IMR-90 (cell line): Measurements from ENCODE around the gene IL22. TPM values are rescaled to one million over a fixed set of nuclear protein-coding genes. Genes with fewer than 3 reads are reported as not detected.

Source experiments
- ATAC-seq: fragments of 200-7000 bp; cut with Tn5 transposase; 2 replicates; pipeline ENCODE4 v1.9.1; 2020; ENCODE audit warnings: low read depth, mild to moderate bottlenecking, moderate library complexity
- BruUV-seq: library from RNA; stranded (reverse); fragments of 400-500 nt; replicated peaks from 2 replicates; lab custom pipeline; 2021; lab: Mats Ljungman, UMichigan
- CTCF ChIA-PET: fragments of 300-600 bp; formaldehyde crosslinking; extraction: SDS; loops from one replicate; lab custom pipeline; 2021; ENCODE audit warnings: antibody characterized with exemption; lab: Yijun Ruan, JAX
- POLR2A ChIA-PET: fragments of 300-600 bp; sonication (Branson Sonifier 250); formaldehyde crosslinking; loops from one replicate; lab custom pipeline; 2022; ENCODE audit warnings: antibody characterized with exemption; ENCODE audit not compliant: unreplicated experiment; lab: Charles Lee
- DNase-seq: peaks from one replicate; pipeline ENCODE4 v3.0.0; 2013
- H2AFZ ChIP-seq: replicated peaks from 2 replicates; pipeline ENCODE3; 2013; ENCODE audit warnings: low read length, mild to moderate bottlenecking; ENCODE audit not compliant: poor library complexity
- H2AK5ac ChIP-seq: 2 replicates; pipeline ENCODE4 v1.6.1; 2013; ENCODE audit warnings: low read depth, low read length, inconsistent platforms
- H2AK9ac ChIP-seq: replicated peaks from 2 replicates; pipeline ENCODE3; 2013; ENCODE audit warnings: mild to moderate bottlenecking, low read depth, low read length, moderate library complexity; ENCODE audit not compliant: poor library complexity
- H2BK120ac ChIP-seq: 2 replicates; pipeline ENCODE4 v1.6.1; 2013; ENCODE audit warnings: low read depth, low read length, inconsistent platforms
- H2BK15ac ChIP-seq: 3 replicates; pipeline ENCODE4 v1.6.1; 2013; ENCODE audit warnings: low read depth, low read length, inconsistent platforms
- H2BK20ac ChIP-seq: 2 replicates; pipeline ENCODE4 v1.6.1; 2013; ENCODE audit warnings: low read depth, mild to moderate bottlenecking, inconsistent platforms, low read length, moderate library complexity
- H2BK5ac ChIP-seq: 2 replicates; pipeline ENCODE4 v1.6.1; 2013; ENCODE audit warnings: mild to moderate bottlenecking, low read depth, low read length, inconsistent platforms; ENCODE audit not compliant: poor library complexity, severe bottlenecking
- H3K14ac ChIP-seq: replicated peaks from 2 replicates; pipeline ENCODE4 v1.6.1; 2013; ENCODE audit warnings: low read depth, low read length, inconsistent platforms
- H3K18ac ChIP-seq: 2 replicates; pipeline ENCODE4 v1.6.1; 2013; ENCODE audit warnings: low read depth, low read length, control low read depth
- H3K23ac ChIP-seq: 2 replicates; pipeline ENCODE4 v1.6.1; 2013; ENCODE audit warnings: low read depth, low read length, inconsistent platforms
- H3K27ac ChIP-seq: 2 replicates; pipeline ENCODE4 v1.5.1; 2013; ENCODE audit warnings: mild to moderate bottlenecking, control low read depth, low read length; ENCODE audit not compliant: insufficient read depth
- H3K27me3 ChIP-seq: 2 replicates; pipeline ENCODE4 v1.6.1; 2013; ENCODE audit warnings: low read length; ENCODE audit not compliant: control insufficient read depth, insufficient read depth
- H3K36me3 ChIP-seq: 2 replicates; pipeline ENCODE4 v1.6.1; 2013; ENCODE audit warnings: low read length, mixed read lengths; ENCODE audit not compliant: control insufficient read depth, insufficient read depth
- H3K4ac ChIP-seq: 2 replicates; pipeline ENCODE4 v1.6.1; 2013; ENCODE audit warnings: low read depth, low read length, inconsistent platforms
- H3K4me1 ChIP-seq: 2 replicates; pipeline ENCODE4 v1.6.1; 2013; ENCODE audit warnings: low read length, mixed read lengths; ENCODE audit not compliant: control insufficient read depth, insufficient read depth
- H3K4me2 ChIP-seq: 2 replicates; pipeline ENCODE4 v1.6.1; 2013; ENCODE audit warnings: low read depth, mild to moderate bottlenecking, control low read depth, low read length, moderate library complexity
- H3K4me3 ChIP-seq: 2 replicates; pipeline ENCODE4 v1.5.1; 2013; ENCODE audit warnings: low read depth, mild to moderate bottlenecking, control low read depth, low read length, moderate library complexity; ENCODE audit not compliant: insufficient read depth
- H3K56ac ChIP-seq: 2 replicates; pipeline ENCODE4 v1.6.1; 2013; ENCODE audit warnings: low read length, inconsistent platforms; ENCODE audit not compliant: insufficient read depth; ENCODE audit errors: extremely low read depth
- H3K79me1 ChIP-seq, 2 experiments: 2 replicates each; pipeline ENCODE4 v1.6.1; 2013; ENCODE audit warnings: low read length in 2 of 2, inconsistent platforms in 1 of 2, low read depth in 1 of 2
- H3K9ac ChIP-seq: 2 replicates; pipeline ENCODE4 v1.6.1; 2013; ENCODE audit warnings: low read depth, low read length, control low read depth
- H3K9me1 ChIP-seq: 2 replicates; pipeline ENCODE4 v1.6.1; 2013; ENCODE audit warnings: low read length, inconsistent platforms; ENCODE audit not compliant: insufficient read depth
- H3K9me3 ChIP-seq: 2 replicates; pipeline ENCODE4 v1.6.1; 2013; ENCODE audit warnings: low read length; ENCODE audit not compliant: control insufficient read depth, insufficient read depth
- H4K20me1 ChIP-seq: 2 replicates; pipeline ENCODE4 v1.6.1; 2013; ENCODE audit warnings: low read length, inconsistent platforms; ENCODE audit not compliant: insufficient read depth
- H4K5ac ChIP-seq: 2 replicates; pipeline ENCODE4 v1.6.1; 2013; ENCODE audit warnings: mild to moderate bottlenecking, low read depth, low read length, control low read depth
- H4K8ac ChIP-seq, 2 experiments: 2 replicates each; pipeline ENCODE4 v1.6.1; 2013; ENCODE audit warnings: low read depth in 2 of 2, low read length in 2 of 2, control low read depth in 1 of 2, inconsistent platforms in 1 of 2
- H4K91ac ChIP-seq: 2 replicates; pipeline ENCODE4 v1.6.1; 2013; ENCODE audit warnings: low read depth, low read length, inconsistent platforms; ENCODE audit not compliant: insufficient read depth
- CEBPB ChIP-seq: IDR thresholded peaks from 2 replicates; pipeline ENCODE4 v1.6.1; 2012; ENCODE audit warnings: low read depth, low read length, improper control_type of control experiment
- MAZ ChIP-seq: IDR thresholded peaks from 2 replicates; pipeline ENCODE4 v1.6.1; 2012; ENCODE audit warnings: low read depth, mild to moderate bottlenecking, low read length, improper control_type of control experiment, moderate library complexity, borderline replicate concordance
- NFE2L2 ChIP-seq: fragments of 150-350 bp; IDR thresholded peaks from 2 replicates; pipeline ENCODE4 v1.6.1; 2016; ENCODE audit warnings: low read depth, mild to moderate bottlenecking, low read length
- WGBS, 2 experiments: methylation state at CpG; one replicate each; pipeline versions ENCODE4 v1.1.5 to v1.1.7; 2013; ENCODE audit warnings: missing lambda C conversion rate in 2 of 2; ENCODE audit not compliant: insufficient read length in 1 of 2; ENCODE audit errors: extremely low coverage in 2 of 2; 5-methylcytosine and 5-hydroxymethylcytosine counted together
- dilution Hi-C: fragments of 300-500 bp; cut with HindIII; formaldehyde crosslinking; loops from one replicate; pipeline ENCODE4 v1.14.3; 2018; ENCODE audit warnings: low sequenced_read_pairs; ENCODE audit not compliant: unreplicated experiment
- in situ Hi-C: fragments of 300-500 bp; cut with MboI; formaldehyde crosslinking; loops from 3 replicates; pipeline ENCODE4 v1.14.3; 2019; ENCODE audit warnings: low sequenced_read_pairs, inconsistent platforms, mixed read lengths
- intact Hi-C: fragments of 100-400 bp; cut with micrococcal nuclease; formaldehyde crosslinking; loops from 2 replicates; pipeline ENCODE4 v1.10.0; 2022
- polyA plus RNA-seq, 3 experiments: library from polyadenylated mRNA; depleted of rRNA; stranded (reverse); fragments of >200 nt; gene quantifications; 2 replicates each; pipeline ENCODE4 v1.2.3, GENCODE V29; 2012; ENCODE audit warnings: low replicate concordance in 1 of 3
- total RNA-seq: library from RNA; depleted of rRNA; stranded (reverse); fragments of >200 nt; gene quantifications from 2 replicates; pipeline ENCODE4 v1.2.3, GENCODE V29; 2012

IL22 gene
- total and polyA plus RNA-seq, 2 of the 4 experiments (the other 2 are of a cell fraction) = not detected

DNA sequence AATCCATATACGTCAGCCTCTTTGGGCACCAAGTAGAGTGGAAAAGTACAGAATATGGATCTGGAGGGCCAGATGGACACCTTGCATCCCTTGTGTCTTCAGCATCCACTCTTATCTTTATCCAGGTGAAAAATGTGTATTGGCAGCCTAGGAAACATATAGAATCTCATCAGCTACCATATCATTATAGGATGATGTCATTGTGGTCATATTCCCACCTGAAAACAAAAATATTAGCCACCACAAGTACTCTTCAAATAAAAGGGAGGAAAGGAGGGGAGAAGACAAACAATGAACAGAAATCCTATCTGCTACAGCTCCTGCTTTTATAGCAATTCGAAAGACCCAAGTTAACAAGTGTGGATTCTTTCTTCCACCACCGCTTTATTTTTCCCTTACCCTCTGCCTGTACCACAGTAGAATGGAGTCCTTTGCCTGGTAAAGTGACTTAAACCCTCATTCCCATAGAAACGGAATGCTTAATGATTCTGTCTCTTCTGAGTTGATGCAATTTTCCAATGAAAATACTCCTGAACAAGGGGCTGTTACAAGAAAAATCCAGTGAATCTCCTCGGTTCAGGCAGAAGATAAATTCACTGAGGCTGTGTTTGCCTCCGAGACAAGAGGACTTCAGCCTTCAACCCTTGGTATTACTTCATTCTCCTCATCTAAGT, 14.0 kb downstream of the IL22 start:
- no peak for TF ChIP-seq CEBPB
- no peak for TF ChIP-seq NFE2L2
- no peak for TF ChIP-seq MAZ
- Histone ChIP-seq H2BK20ac (no peak overlapping the region), H2AK9ac (no peak overlapping the region), H3K18ac (peak overlapping the region; percentile 15; the same call in 1 of the 2 replicates), H3K14ac (no peak overlapping the region), H4K20me1 (no peaks in the 10 kb centered on the region), H3K4me3 (no peak overlapping the region), H3K27ac (no peak overlapping the region), H2AK5ac (no peak overlapping the region), H3K9ac (no peak overlapping the region), H3K9me3 (no peaks in the 10 kb centered on the region), H3K4ac (no peak overlapping the region), H3K4me1 (peaks cover 8% of the 10 kb centered on the region), H3K9me1 (0 out of 2 replicates have a peak, but pooled peaks cover 5% of the 10 kb centered on the region), H3K23ac (no peak overlapping the region), H2BK5ac (no peak overlapping the region), H4K91ac (no peak overlapping the region), H3K27me3 (peaks cover 2% of the 10 kb centered on the region; the same call in 1 of the 2 replicates), H3K79me1 (no peaks in the 10 kb centered on the region), H2BK15ac (no peak overlapping the region), H3K36me3 (no peaks in the 10 kb centered on the region), H3K56ac (no peak overlapping the region), H4K8ac (no peak overlapping the region), H2BK120ac (no peak overlapping the region), H2AFZ (no peak overlapping the region), H4K5ac (no peak overlapping the region), H3K4me2 (no peak overlapping the region)
- no TSS peak for BruUV-seq
- dilution Hi-C loops (no loop called here), intact Hi-C loops (no loop called here), in situ Hi-C loops (no loop called here)
- ChIA-PET POLR2A (no interaction called here), CTCF (no interaction called here)
- no CpG with 5 or more reads among the region's 6 CpGs for WGBS, 2 experiments
- ATAC-seq (no peak), DNase-seq (no peak)
